ENCODE results near the gene IL9R.
"Not testable (repeated sequence)": the region's sequence is repeated elsewhere in the genome, so short reads cannot be mapped to it uniquely, and the experiment has no call there.

Gene IL9R

DNA sequence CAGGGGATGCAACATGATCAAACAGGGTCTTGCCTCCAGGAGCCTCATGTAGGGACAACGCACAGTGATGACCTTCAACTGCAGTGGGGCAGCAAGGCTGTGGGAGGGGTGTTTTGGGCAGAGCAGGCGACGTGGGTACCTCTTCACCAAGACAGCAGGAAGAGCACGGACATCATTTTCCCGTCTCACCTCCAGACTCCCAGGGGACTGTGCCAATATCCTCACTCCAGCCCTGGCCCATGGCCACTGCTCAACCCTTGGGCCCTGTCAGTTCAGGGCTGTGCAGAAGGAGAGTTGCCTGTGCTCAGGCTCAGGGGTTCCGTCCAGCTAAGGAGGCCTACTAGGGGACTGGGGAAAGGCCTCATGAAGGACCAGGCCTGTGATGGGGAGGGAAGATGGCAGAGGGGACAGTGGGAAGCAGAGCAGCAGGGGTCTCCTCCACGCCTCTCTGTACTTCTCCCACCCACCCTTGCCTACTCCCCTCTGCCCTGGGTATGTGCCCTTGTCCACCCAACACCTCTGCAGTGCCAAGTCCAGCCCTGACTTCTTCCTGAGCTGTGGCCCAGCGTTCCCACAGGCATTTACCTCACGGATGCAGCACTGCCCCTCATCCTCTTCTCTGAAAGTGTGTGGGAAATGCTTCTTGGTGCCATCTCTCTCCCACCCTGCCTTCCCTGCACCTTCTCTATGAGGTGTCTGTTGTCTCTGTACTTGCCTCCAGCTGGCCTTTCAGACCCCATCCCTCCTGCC is 1.4 kb downstream of the IL9R start:
- DNase-seq (ENCODE audit: low read depth): no peak
- H3K4me3 ChIP-seq (ENCODE audit: low read depth, low read length): no peak overlapping the region; the same call in 1 of the 2 replicates
- TF ChIP-seq, protein P1, sequence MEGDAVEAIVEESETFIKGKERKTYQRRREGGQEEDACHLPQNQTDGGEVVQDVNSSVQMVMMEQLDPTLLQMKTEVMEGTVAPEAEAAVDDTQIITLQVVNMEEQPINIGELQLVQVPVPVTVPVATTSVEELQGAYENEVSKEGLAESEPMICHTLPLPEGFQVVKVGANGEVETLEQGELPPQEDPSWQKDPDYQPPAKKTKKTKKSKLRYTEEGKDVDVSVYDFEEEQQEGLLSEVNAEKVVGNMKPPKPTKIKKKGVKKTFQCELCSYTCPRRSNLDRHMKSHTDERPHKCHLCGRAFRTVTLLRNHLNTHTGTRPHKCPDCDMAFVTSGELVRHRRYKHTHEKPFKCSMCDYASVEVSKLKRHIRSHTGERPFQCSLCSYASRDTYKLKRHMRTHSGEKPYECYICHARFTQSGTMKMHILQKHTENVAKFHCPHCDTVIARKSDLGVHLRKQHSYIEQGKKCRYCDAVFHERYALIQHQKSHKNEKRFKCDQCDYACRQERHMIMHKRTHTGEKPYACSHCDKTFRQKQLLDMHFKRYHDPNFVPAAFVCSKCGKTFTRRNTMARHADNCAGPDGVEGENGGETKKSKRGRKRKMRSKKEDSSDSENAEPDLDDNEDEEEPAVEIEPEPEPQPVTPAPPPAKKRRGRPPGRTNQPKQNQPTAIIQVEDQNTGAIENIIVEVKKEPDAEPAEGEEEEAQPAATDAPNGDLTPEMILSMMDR (IDR thresholded peaks at IDR 0.05; ENCODE audit: low read depth, low read length, missing control alignments): no peak

DNA sequence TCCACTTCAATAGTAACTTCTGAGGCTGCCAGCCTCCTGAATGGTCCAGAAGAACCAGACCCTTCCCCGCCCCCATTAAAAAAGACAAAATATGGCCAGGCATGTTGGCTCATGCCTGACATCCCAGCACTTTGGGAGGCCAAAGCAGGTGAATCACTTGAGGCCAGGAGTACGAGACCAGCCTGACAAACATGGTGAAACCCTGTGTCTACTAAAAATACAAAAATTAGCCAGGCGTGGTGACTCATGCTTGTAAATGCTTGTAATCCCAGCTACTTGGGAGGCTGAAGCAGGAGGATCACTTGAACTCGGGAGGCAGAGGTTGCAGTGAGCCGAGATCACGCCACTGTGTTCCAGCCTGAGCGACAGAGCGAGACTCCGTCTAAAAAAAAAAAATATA is 2.3 kb downstream of the IL9R start:
- DNase-seq (ENCODE audit: low read depth): not testable (repeated sequence)

DNA sequence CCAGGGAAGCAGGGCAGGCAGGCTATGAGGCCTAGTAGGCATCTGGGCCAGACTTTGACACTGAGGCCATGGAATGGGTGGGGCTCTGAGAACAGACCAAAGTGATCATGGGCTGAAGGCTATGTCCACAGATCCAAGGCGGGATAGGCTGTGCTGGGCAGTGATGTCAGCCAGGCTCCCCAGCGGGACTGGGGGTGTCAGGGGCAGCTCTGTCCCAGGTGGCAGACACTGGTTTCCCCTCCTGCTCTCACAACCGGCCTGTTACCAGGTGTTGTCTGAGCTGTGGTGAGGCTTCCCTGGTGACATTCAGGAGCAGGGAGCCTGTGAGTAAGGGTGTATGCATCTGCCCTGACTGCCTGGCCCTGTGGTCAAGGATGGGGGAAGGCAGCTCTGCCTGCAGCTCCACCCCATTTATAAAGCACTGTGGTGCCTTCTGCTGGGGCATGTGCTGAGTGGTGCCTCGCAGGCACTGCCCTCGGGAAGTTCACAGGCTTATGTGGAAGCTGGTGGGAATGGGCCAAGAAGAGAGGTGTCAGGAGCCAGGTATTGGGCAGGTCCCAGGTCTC is 2.9 kb downstream of the IL9R start:
- DNase-seq (ENCODE audit: low read depth): no peak
- H3K4me3 ChIP-seq (ENCODE audit: low read depth, low read length): no peak overlapping the region
- TF ChIP-seq, protein P1 (IDR thresholded peaks at IDR 0.05; ENCODE audit: low read depth, low read length, missing control alignments): no peak

More for the DNA sequence above, 2.3 kb downstream of the IL9R start:
- H3K4me3 ChIP-seq (ENCODE audit: low read depth, low read length): not testable (repeated sequence)

DNA sequence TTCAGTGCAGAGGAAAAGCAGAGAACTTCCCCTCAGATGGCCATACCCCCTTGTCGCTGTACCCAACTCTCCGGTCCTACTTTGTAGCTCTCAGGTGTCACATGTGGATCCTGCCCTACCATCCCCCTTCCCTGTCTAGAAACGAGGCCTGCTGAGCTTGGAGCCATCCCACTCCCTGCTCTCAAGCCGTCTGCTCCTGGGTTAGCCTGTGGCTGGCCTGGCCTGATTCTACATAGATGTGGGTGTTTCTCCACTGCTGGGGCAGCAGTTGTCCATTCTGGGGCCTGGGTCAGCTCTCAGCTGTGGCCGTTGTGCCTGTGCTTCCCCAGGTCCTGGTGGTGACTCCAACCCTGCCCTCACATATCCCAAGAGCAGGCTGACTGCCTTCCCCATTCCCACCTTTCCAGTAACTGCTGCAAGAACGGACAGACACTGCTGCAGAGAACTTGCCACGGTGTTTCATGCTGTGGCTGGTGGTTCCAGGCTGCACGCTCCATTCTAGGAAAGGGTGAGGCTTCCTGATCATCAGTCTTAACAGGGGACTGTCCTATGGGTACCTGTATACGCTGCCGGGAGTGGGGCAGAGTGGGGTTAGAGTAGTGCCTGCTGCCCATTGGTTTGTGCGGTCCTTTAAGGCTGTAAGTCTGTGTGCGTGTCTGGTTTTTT is 3.6 kb downstream of the IL9R start:
- DNase-seq (ENCODE audit: low read depth): no peak
- no peak overlapping the region for H3K4me3 ChIP-seq (ENCODE audit: low read depth, low read length)
- TF ChIP-seq, protein P1 (IDR thresholded peaks at IDR 0.05; ENCODE audit: low read depth, low read length, missing control alignments): no peak

DNA sequence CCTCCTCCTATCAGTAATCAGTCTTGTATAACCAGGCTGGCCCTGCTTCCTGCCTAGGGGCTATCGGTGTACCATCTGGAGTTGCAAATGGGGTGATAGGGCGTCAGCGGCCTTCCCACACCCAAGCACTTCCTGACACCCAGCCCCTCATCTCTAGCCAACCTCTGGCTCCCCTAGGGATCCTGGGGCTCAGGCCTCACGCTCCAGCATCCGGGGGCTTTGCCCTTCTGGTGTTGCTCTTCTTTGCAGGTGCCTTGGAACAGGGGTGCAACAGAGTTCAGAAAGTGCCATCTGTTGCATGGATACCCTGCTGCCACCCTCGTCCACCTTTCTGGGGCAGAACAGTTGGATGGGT is 4.1 kb downstream of the IL9R start:
- no peak for DNase-seq (ENCODE audit: low read depth)
- TF ChIP-seq, protein P1 (IDR thresholded peaks at IDR 0.05; ENCODE audit: low read depth, low read length, missing control alignments): no peak
- no peak overlapping the region for H3K4me3 ChIP-seq (ENCODE audit: low read depth, low read length)

DNA sequence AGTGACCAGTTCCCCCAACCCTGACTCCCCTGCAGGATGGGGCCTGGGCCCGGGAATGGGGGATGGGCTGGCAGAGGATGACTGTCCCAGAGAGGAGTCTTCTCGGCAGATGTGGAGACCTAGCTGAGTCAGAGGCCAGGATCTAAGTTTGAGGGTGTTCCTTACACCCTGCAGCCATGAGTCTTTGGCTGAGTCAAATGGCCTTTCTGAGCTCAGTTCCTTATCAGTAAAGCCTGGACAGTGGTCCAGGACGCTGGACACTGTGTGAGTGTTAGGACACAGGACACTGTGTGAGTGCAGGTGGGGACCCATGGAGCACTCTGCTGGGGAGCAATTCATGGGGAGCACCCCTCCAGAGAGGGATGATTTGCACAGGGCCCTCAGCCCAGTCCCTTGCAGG is 5.0 kb downstream of the IL9R start:
- no peak for DNase-seq (ENCODE audit: low read depth)
- TF ChIP-seq, protein P1 (IDR thresholded peaks at IDR 0.05; ENCODE audit: low read depth, low read length, missing control alignments): no peak
- H3K4me3 ChIP-seq (ENCODE audit: low read depth, low read length): no peak overlapping the region

DNA sequence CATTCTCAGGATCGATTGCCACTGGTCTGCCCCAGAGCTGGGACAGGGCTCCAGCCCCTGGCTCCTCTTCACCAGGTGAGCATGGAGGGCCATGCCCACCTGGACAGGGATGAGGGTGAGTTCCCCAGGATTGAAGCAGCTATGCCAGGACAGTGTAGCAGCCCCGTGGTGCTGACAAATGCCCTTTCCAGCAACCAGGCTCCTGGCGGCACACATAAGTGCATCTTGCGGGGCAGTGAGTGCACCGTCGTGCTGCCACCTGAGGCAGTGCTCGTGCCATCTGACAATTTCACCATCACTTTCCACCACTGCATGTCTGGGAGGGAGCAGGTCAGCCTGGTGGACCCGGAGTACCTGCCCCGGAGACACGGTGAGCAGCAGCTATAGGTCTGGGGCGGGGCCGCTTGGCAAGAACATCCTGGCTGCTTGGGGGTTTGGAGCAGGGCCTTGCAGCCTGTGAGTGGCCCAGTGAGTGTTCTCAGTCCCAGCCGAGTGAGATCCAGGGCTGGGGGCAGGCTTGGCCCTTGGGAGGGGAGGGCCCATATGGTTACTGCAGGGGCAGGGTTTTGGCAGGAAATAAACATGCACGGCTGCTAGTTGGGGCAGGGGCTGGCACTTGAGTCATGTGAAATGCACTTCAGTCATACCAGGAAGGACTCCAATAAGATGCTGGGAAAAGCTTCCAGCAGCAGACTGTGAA is 6.1 kb downstream of the IL9R start:
- H3K4me3 ChIP-seq (ENCODE audit: low read depth, low read length): no peak overlapping the region
- no peak for DNase-seq (ENCODE audit: low read depth)
- TF ChIP-seq, protein P1 (IDR thresholded peaks at IDR 0.05; ENCODE audit: low read depth, low read length, missing control alignments): no peak
